ENCODE measurements around the gene MSRB1.

Gene MSRB1

GRCh38 chr16:1989209-1990100 is 46.5 kb upstream of the MSRB1 start, which contains the start of gene SYNGR3:
Gene SYNGR3, plus strand, starts transcription at chr16:1989970. Its CDS starts 133 bp downstream, at chr16:1990103.
- Histone ChIP-seq H3K4me3 (replicated peaks; ENCODE audit: insufficient read depth, low read length) (no peak within 1 kb of the TSS; the same call in 1 of the 2 replicates), H3K27ac (replicated peaks) (no peak within 1 kb of the TSS), H3K27me3 (ENCODE audit: insufficient read depth, poor library complexity, severe bottlenecking) (peaks cover 26% of the 10 kb centered on the region)
- no peak for TF ChIP-seq SPI1 (IDR thresholded peaks at IDR 0.05; ENCODE audit: borderline replicate concordance, low read depth)
- no peak for TF ChIP-seq POLR2AphosphoS5 (IDR thresholded peaks at IDR 0.05; ENCODE audit: low read depth)
- no peak for TF ChIP-seq CTCF (IDR thresholded peaks at IDR 0.05; ENCODE audit: insufficient read depth, low read length)
- TF ChIP-seq REST (IDR thresholded peaks at IDR 0.05; ENCODE audit: insufficient replicate concordance, low read depth): no peak
- TF ChIP-seq GABPA (IDR thresholded peaks at IDR 0.05; ENCODE audit: low read depth): no peak
- DNase-seq (ENCODE audit: low read depth in 1 of 2, low spot score in 1 of 2): no peak

GRCh38 chr16:1987198-1987597 is 44.2 kb upstream of the MSRB1 start:
- no peak overlapping the region for H3K4me3 ChIP-seq (replicated peaks; ENCODE audit: insufficient read depth, low read length)
- no peak overlapping the region for H3K27ac ChIP-seq (replicated peaks)
- peaks cover 36% of the 10 kb centered on the region for H3K27me3 ChIP-seq (ENCODE audit: insufficient read depth, poor library complexity, severe bottlenecking)
- TF ChIP-seq SPI1 (IDR thresholded peaks at IDR 0.05; ENCODE audit: borderline replicate concordance, low read depth): no peak
- TF ChIP-seq REST (IDR thresholded peaks at IDR 0.05; ENCODE audit: insufficient replicate concordance, low read depth): no peak
- no peak for TF ChIP-seq GABPA (IDR thresholded peaks at IDR 0.05; ENCODE audit: low read depth)
- no peak for TF ChIP-seq POLR2AphosphoS5 (IDR thresholded peaks at IDR 0.05; ENCODE audit: low read depth)
- no peak for TF ChIP-seq CTCF (IDR thresholded peaks at IDR 0.05; ENCODE audit: insufficient read depth, low read length)
- no peak for DNase-seq (ENCODE audit: low read depth in 1 of 2, low spot score in 1 of 2)

GRCh38 chr16:1985466-1986150 is 42.6 kb upstream of the MSRB1 start:
- DNase-seq (ENCODE audit: low read depth in 1 of 2, low spot score in 1 of 2): no peak
- Histone ChIP-seq H3K27me3 (ENCODE audit: insufficient read depth, poor library complexity, severe bottlenecking) (peaks cover 34% of the 10 kb centered on the region), H3K27ac (replicated peaks) (no peak overlapping the region), H3K4me3 (replicated peaks; ENCODE audit: insufficient read depth, low read length) (no peak overlapping the region)
- TF ChIP-seq SPI1 (IDR thresholded peaks at IDR 0.05; ENCODE audit: borderline replicate concordance, low read depth) (no peak), REST (IDR thresholded peaks at IDR 0.05; ENCODE audit: insufficient replicate concordance, low read depth) (no peak), GABPA (IDR thresholded peaks at IDR 0.05; ENCODE audit: low read depth) (no peak), CTCF (IDR thresholded peaks at IDR 0.05; ENCODE audit: insufficient read depth, low read length) (no peak), POLR2AphosphoS5 (IDR thresholded peaks at IDR 0.05; ENCODE audit: low read depth) (no peak)

Data from HL-60 (cell line).